IMR-90 (cell line): ENCODE results near the gene FBXW12. TPM values are rescaled to one million over a fixed set of nuclear protein-coding genes. Genes with fewer than 3 reads are reported as not detected.

Experiments
- ATAC-seq: fragments of 200-7000 bp; cut with Tn5 transposase; 2 replicates; pipeline ENCODE4 v1.9.1; 2020; ENCODE audit warnings: low read depth, mild to moderate bottlenecking, moderate library complexity
- BruUV-seq: library from RNA; stranded (reverse); fragments of 400-500 nt; replicated peaks from 2 replicates; lab custom pipeline; 2021; lab: Mats Ljungman, UMichigan
- CTCF ChIA-PET: fragments of 300-600 bp; formaldehyde crosslinking; extraction: SDS; loops from one replicate; lab custom pipeline; 2021; ENCODE audit warnings: antibody characterized with exemption; lab: Yijun Ruan, JAX
- POLR2A ChIA-PET: fragments of 300-600 bp; sonication (Branson Sonifier 250); formaldehyde crosslinking; loops from one replicate; lab custom pipeline; 2022; ENCODE audit warnings: antibody characterized with exemption; ENCODE audit not compliant: unreplicated experiment; lab: Charles Lee
- DNase-seq: peaks from one replicate; pipeline ENCODE4 v3.0.0; 2013
- H2AFZ ChIP-seq: replicated peaks from 2 replicates; pipeline ENCODE3; 2013; ENCODE audit warnings: low read length, mild to moderate bottlenecking; ENCODE audit not compliant: poor library complexity
- H2AK5ac ChIP-seq: 2 replicates; pipeline ENCODE4 v1.6.1; 2013; ENCODE audit warnings: low read depth, low read length, inconsistent platforms
- H2AK9ac ChIP-seq: replicated peaks from 2 replicates; pipeline ENCODE3; 2013; ENCODE audit warnings: mild to moderate bottlenecking, low read depth, low read length, moderate library complexity; ENCODE audit not compliant: poor library complexity
- H2BK120ac ChIP-seq: 2 replicates; pipeline ENCODE4 v1.6.1; 2013; ENCODE audit warnings: low read depth, low read length, inconsistent platforms
- H2BK15ac ChIP-seq: 3 replicates; pipeline ENCODE4 v1.6.1; 2013; ENCODE audit warnings: low read depth, low read length, inconsistent platforms
- H2BK20ac ChIP-seq: 2 replicates; pipeline ENCODE4 v1.6.1; 2013; ENCODE audit warnings: low read depth, mild to moderate bottlenecking, inconsistent platforms, low read length, moderate library complexity
- H2BK5ac ChIP-seq: 2 replicates; pipeline ENCODE4 v1.6.1; 2013; ENCODE audit warnings: mild to moderate bottlenecking, low read depth, low read length, inconsistent platforms; ENCODE audit not compliant: poor library complexity, severe bottlenecking
- H3K14ac ChIP-seq: replicated peaks from 2 replicates; pipeline ENCODE4 v1.6.1; 2013; ENCODE audit warnings: low read depth, low read length, inconsistent platforms
- H3K18ac ChIP-seq: 2 replicates; pipeline ENCODE4 v1.6.1; 2013; ENCODE audit warnings: low read depth, low read length, control low read depth
- H3K23ac ChIP-seq: 2 replicates; pipeline ENCODE4 v1.6.1; 2013; ENCODE audit warnings: low read depth, low read length, inconsistent platforms
- H3K27ac ChIP-seq: 2 replicates; pipeline ENCODE4 v1.5.1; 2013; ENCODE audit warnings: mild to moderate bottlenecking, control low read depth, low read length; ENCODE audit not compliant: insufficient read depth
- H3K27me3 ChIP-seq: 2 replicates; pipeline ENCODE4 v1.6.1; 2013; ENCODE audit warnings: low read length; ENCODE audit not compliant: control insufficient read depth, insufficient read depth
- H3K36me3 ChIP-seq: 2 replicates; pipeline ENCODE4 v1.6.1; 2013; ENCODE audit warnings: low read length, mixed read lengths; ENCODE audit not compliant: control insufficient read depth, insufficient read depth
- H3K4ac ChIP-seq: 2 replicates; pipeline ENCODE4 v1.6.1; 2013; ENCODE audit warnings: low read depth, low read length, inconsistent platforms
- H3K4me1 ChIP-seq: 2 replicates; pipeline ENCODE4 v1.6.1; 2013; ENCODE audit warnings: low read length, mixed read lengths; ENCODE audit not compliant: control insufficient read depth, insufficient read depth
- H3K4me2 ChIP-seq: 2 replicates; pipeline ENCODE4 v1.6.1; 2013; ENCODE audit warnings: low read depth, mild to moderate bottlenecking, control low read depth, low read length, moderate library complexity
- H3K4me3 ChIP-seq: 2 replicates; pipeline ENCODE4 v1.5.1; 2013; ENCODE audit warnings: low read depth, mild to moderate bottlenecking, control low read depth, low read length, moderate library complexity; ENCODE audit not compliant: insufficient read depth
- H3K56ac ChIP-seq: 2 replicates; pipeline ENCODE4 v1.6.1; 2013; ENCODE audit warnings: low read length, inconsistent platforms; ENCODE audit not compliant: insufficient read depth; ENCODE audit errors: extremely low read depth
- H3K79me1 ChIP-seq, 2 experiments: 2 replicates each; pipeline ENCODE4 v1.6.1; 2013; ENCODE audit warnings: low read length in 2 of 2, inconsistent platforms in 1 of 2, low read depth in 1 of 2
- H3K9ac ChIP-seq: 2 replicates; pipeline ENCODE4 v1.6.1; 2013; ENCODE audit warnings: low read depth, low read length, control low read depth
- H3K9me1 ChIP-seq: 2 replicates; pipeline ENCODE4 v1.6.1; 2013; ENCODE audit warnings: low read length, inconsistent platforms; ENCODE audit not compliant: insufficient read depth
- H3K9me3 ChIP-seq: 2 replicates; pipeline ENCODE4 v1.6.1; 2013; ENCODE audit warnings: low read length; ENCODE audit not compliant: control insufficient read depth, insufficient read depth
- H4K20me1 ChIP-seq: 2 replicates; pipeline ENCODE4 v1.6.1; 2013; ENCODE audit warnings: low read length, inconsistent platforms; ENCODE audit not compliant: insufficient read depth
- H4K5ac ChIP-seq: 2 replicates; pipeline ENCODE4 v1.6.1; 2013; ENCODE audit warnings: mild to moderate bottlenecking, low read depth, low read length, control low read depth
- H4K8ac ChIP-seq, 2 experiments: 2 replicates each; pipeline ENCODE4 v1.6.1; 2013; ENCODE audit warnings: low read depth in 2 of 2, low read length in 2 of 2, control low read depth in 1 of 2, inconsistent platforms in 1 of 2
- H4K91ac ChIP-seq: 2 replicates; pipeline ENCODE4 v1.6.1; 2013; ENCODE audit warnings: low read depth, low read length, inconsistent platforms; ENCODE audit not compliant: insufficient read depth
- BHLHE40 ChIP-seq: fragments of 150-350 bp; IDR thresholded peaks from 2 replicates; pipeline ENCODE4 v1.6.1; 2016; ENCODE audit warnings: mild to moderate bottlenecking, low read depth, low read length
- CEBPB ChIP-seq: IDR thresholded peaks from 2 replicates; pipeline ENCODE4 v1.6.1; 2012; ENCODE audit warnings: low read depth, low read length, improper control_type of control experiment
- CHD1 ChIP-seq: IDR thresholded peaks from 2 replicates; pipeline ENCODE4 v1.6.1; 2012; ENCODE audit warnings: low read depth, low read length, improper control_type of control experiment
- ELK1 ChIP-seq: fragments of 150-350 bp; IDR thresholded peaks from 2 replicates; pipeline ENCODE4 v1.6.1; 2016; ENCODE audit warnings: low read depth, mild to moderate bottlenecking, low read length, moderate library complexity, borderline replicate concordance
- FOS ChIP-seq: fragments of 150-350 bp; IDR thresholded peaks from 2 replicates; pipeline ENCODE4 v1.6.1; 2016; ENCODE audit warnings: low read depth, low read length
- MAFK ChIP-seq: IDR thresholded peaks from 2 replicates; pipeline ENCODE4 v1.6.1; 2012; ENCODE audit warnings: low read depth, low read length, improper control_type of control experiment
- MAZ ChIP-seq: IDR thresholded peaks from 2 replicates; pipeline ENCODE4 v1.6.1; 2012; ENCODE audit warnings: low read depth, mild to moderate bottlenecking, low read length, improper control_type of control experiment, moderate library complexity, borderline replicate concordance
- MXI1 ChIP-seq: IDR thresholded peaks from 2 replicates; pipeline ENCODE4 v1.6.1; 2012; ENCODE audit warnings: low read depth, mild to moderate bottlenecking, low read length, moderate library complexity, borderline replicate concordance
- NFE2L2 ChIP-seq: fragments of 150-350 bp; IDR thresholded peaks from 2 replicates; pipeline ENCODE4 v1.6.1; 2016; ENCODE audit warnings: low read depth, mild to moderate bottlenecking, low read length
- POLR2A ChIP-seq: IDR thresholded peaks from 2 replicates; pipeline ENCODE4 v1.6.1; 2012; ENCODE audit warnings: mild to moderate bottlenecking, low read depth, low read length
- RAD21 ChIP-seq: IDR thresholded peaks from 2 replicates; pipeline ENCODE4 v1.6.1; 2012; ENCODE audit warnings: low read length, improper control_type of control experiment
- RCOR1 ChIP-seq: IDR thresholded peaks from 2 replicates; pipeline ENCODE4 v1.6.1; 2012; ENCODE audit warnings: mild to moderate bottlenecking, low read length, improper control_type of control experiment; ENCODE audit not compliant: insufficient replicate concordance
- RFX5 ChIP-seq: IDR thresholded peaks from 2 replicates; pipeline ENCODE4 v1.8.0; 2012; ENCODE audit warnings: low read depth, mild to moderate bottlenecking, low read length, moderate library complexity
- USF2 ChIP-seq: fragments of 150-350 bp; IDR thresholded peaks from 2 replicates; pipeline ENCODE4 v1.6.1; 2017; ENCODE audit warnings: mild to moderate bottlenecking, antibody characterized with exemption, low read length, low read depth
- WGBS, 2 experiments: methylation state at CpG; one replicate each; pipeline versions ENCODE4 v1.1.5 to v1.1.7; 2013; ENCODE audit warnings: missing lambda C conversion rate in 2 of 2; ENCODE audit not compliant: insufficient read length in 1 of 2; ENCODE audit errors: extremely low coverage in 2 of 2; 5-methylcytosine and 5-hydroxymethylcytosine counted together
- dilution Hi-C: fragments of 300-500 bp; cut with HindIII; formaldehyde crosslinking; loops from one replicate; pipeline ENCODE4 v1.14.3; 2018; ENCODE audit warnings: low sequenced_read_pairs; ENCODE audit not compliant: unreplicated experiment
- in situ Hi-C: fragments of 300-500 bp; cut with MboI; formaldehyde crosslinking; loops from 3 replicates; pipeline ENCODE4 v1.14.3; 2019; ENCODE audit warnings: low sequenced_read_pairs, inconsistent platforms, mixed read lengths
- intact Hi-C: fragments of 100-400 bp; cut with micrococcal nuclease; formaldehyde crosslinking; loops from 2 replicates; pipeline ENCODE4 v1.10.0; 2022
- polyA plus RNA-seq, 3 experiments: library from polyadenylated mRNA; depleted of rRNA; stranded (reverse); fragments of >200 nt; gene quantifications; 2 replicates each; pipeline ENCODE4 v1.2.3, GENCODE V29; 2012; ENCODE audit warnings: low replicate concordance in 1 of 3
- total RNA-seq: library from RNA; depleted of rRNA; stranded (reverse); fragments of >200 nt; gene quantifications from 2 replicates; pipeline ENCODE4 v1.2.3, GENCODE V29; 2012
- TF ChIP-seq, protein P1 (sequence below): conservative IDR thresholded peaks from 2 replicates; pipeline ENCODE4 v1.5.1; 2012; ENCODE audit warnings: mild to moderate bottlenecking, low read depth, low read length, improper control_type of control experiment

The FBXW12 gene
- total and polyA plus RNA-seq, 2 of the 4 experiments (the other 2 are of a cell fraction): not detected

DNA sequence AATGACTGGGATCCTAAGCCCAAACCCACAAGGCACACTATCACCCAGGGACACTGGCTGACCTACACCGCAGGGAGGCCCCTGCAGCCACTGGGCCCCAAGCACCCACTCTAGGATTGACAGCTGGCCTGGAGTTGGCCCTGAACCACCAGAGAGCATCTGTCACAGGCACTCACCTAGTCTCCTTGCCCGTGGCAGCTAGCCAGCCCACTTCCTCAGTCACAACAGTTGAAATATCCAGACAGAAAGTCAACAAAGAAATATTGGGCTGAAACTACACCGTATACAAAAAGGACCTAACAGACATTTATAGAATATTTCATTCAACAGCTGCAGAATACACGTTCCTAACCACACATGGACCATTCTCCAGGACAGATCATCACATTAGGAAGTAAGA is 33.4 kb upstream of the FBXW12 start:
- H3K9ac ChIP-seq: no peak overlapping the region
- in situ Hi-C loops (no loop called here), intact Hi-C loops (no loop called here), dilution Hi-C loops (no loop called here)
- H3K27ac ChIP-seq: no peak overlapping the region
- H3K4ac ChIP-seq: no peak overlapping the region
- H3K4me1 ChIP-seq: peaks cover 3% of the 10 kb centered on the region; the same call in 1 of the 2 replicates
- H2BK20ac ChIP-seq: no peak overlapping the region
- H3K4me3 ChIP-seq: no peak overlapping the region
- no TSS peak for BruUV-seq
- no peak overlapping the region for H2AK5ac ChIP-seq
- no CpG with 5 or more reads among the region's 4 CpGs for WGBS, 2 experiments
- no peak overlapping the region for H2BK120ac ChIP-seq
- CTCF ChIA-PET: no interaction called here
- H3K56ac ChIP-seq: no peak overlapping the region
- no peak for ATAC-seq
- H4K5ac ChIP-seq: no peak overlapping the region
- H4K91ac ChIP-seq: no peak overlapping the region
- no peak overlapping the region for H3K18ac ChIP-seq
- H3K9me1 ChIP-seq: no peaks in the 10 kb centered on the region
- no peak overlapping the region for H2BK15ac ChIP-seq
- H3K14ac ChIP-seq: no peak overlapping the region
- no peaks in the 10 kb centered on the region for H3K79me1 ChIP-seq
- no peak overlapping the region for H4K8ac ChIP-seq
- no peaks in the 10 kb centered on the region for H3K36me3 ChIP-seq
- H2AFZ ChIP-seq: peak overlapping the region; percentile 21
- H4K20me1 ChIP-seq: no peaks in the 10 kb centered on the region
- no peak overlapping the region for H3K23ac ChIP-seq
- TF ChIP-seq FOS: no peak
- no peak for TF ChIP-seq MAFK
- no peak for TF ChIP-seq POLR2A
- no peak for TF ChIP-seq ELK1
- no peak for TF ChIP-seq RAD21
- no peak for TF ChIP-seq MXI1
- TF ChIP-seq CEBPB: no peak
- TF ChIP-seq MAZ: no peak
- no peak for TF ChIP-seq RFX5
- TF ChIP-seq, protein P1, sequence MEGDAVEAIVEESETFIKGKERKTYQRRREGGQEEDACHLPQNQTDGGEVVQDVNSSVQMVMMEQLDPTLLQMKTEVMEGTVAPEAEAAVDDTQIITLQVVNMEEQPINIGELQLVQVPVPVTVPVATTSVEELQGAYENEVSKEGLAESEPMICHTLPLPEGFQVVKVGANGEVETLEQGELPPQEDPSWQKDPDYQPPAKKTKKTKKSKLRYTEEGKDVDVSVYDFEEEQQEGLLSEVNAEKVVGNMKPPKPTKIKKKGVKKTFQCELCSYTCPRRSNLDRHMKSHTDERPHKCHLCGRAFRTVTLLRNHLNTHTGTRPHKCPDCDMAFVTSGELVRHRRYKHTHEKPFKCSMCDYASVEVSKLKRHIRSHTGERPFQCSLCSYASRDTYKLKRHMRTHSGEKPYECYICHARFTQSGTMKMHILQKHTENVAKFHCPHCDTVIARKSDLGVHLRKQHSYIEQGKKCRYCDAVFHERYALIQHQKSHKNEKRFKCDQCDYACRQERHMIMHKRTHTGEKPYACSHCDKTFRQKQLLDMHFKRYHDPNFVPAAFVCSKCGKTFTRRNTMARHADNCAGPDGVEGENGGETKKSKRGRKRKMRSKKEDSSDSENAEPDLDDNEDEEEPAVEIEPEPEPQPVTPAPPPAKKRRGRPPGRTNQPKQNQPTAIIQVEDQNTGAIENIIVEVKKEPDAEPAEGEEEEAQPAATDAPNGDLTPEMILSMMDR: no peak
- TF ChIP-seq NFE2L2: no peak
- no peak for TF ChIP-seq USF2
- TF ChIP-seq RCOR1: no peak
- no peak for TF ChIP-seq BHLHE40
- TF ChIP-seq CHD1: no peak
- POLR2A ChIA-PET: no interaction called here
- H2AK9ac ChIP-seq: no peak overlapping the region
- no peak overlapping the region for H3K4me2 ChIP-seq
- H3K27me3 ChIP-seq: peaks cover 4% of the 10 kb centered on the region
- no peaks in the 10 kb centered on the region for H3K9me3 ChIP-seq
- H2BK5ac ChIP-seq: no peak overlapping the region
- no peak for DNase-seq
